Stimulated activated CD8-positive, alpha-beta memory T cell treated with anti-CD3 and anti-CD28 coated beads, Interleukin-15, amount 100 ng/mL, for 24 hours (primary cell): ENCODE measurements around the gene OR2M7.
"Not testable (repeated sequence)": the region's sequence is repeated elsewhere in the genome, so short reads cannot be mapped to it uniquely, and the experiment has no call there.

ENCODE experiments used
- DNase-seq: peaks from one replicate; pipeline ENCODE4 v3.0.0-alpha.2; 2020; ENCODE audit warnings: low read depth

OR2M7 gene, protein sequence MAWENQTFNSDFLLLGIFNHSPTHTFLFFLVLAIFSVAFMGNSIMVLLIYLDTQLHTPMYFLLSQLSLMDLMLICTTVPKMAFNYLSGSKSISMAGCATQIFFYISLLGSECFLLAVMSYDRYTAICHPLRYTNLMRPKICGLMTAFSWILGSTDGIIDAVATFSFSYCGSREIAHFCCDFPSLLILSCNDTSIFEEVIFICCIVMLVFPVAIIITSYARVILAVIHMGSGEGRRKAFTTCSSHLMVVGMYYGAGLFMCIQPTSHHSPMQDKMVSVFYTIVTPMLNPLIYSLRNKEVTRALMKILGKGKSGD

DNA sequence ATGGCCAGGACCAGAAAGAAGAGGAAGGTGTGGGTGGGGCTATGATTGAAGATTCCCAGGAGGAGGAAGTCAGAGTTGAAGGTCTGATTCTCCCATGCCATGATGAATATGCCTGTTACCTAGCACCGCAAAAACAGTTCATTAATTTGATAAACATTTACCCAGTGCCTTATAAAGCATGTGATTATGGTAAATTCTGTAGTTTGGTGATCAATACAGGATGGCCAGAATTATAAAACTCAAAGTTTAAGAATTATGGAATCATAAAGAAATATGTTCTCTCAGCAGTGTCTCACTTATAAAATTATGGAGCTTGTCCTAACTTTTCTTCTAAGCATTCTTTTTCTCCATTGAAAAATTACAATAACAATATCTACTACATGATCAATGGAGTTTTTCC lies at the start of gene OR2M7:
Gene OR2M7, minus strand, starts transcription at position 101 of the 400 bp plus-strand sequence. Its CDS starts 0 bp downstream, at position 101.
- DNase-seq = no peak

DNA sequence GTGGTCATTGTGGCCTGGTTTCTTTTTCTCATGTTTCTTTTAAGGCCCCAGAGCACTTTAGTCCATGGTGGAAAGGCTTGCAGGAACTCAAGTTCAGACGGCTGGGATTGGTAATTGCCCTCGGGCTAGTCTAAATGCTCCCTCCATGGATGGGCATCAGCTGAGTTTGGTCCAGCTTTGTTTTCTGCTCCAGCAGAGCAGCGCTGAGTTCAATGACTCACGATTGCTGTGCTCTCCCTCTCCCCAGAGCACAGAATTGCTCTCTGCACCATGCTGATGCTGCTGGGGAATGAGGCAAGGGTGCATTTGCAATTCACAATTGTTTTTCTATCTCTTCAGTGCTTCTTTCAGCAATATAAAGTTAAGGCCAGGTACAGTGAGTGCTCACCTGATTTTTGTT lies 49.4 kb upstream of the OR2M7 start:
- DNase-seq = no peak

DNA sequence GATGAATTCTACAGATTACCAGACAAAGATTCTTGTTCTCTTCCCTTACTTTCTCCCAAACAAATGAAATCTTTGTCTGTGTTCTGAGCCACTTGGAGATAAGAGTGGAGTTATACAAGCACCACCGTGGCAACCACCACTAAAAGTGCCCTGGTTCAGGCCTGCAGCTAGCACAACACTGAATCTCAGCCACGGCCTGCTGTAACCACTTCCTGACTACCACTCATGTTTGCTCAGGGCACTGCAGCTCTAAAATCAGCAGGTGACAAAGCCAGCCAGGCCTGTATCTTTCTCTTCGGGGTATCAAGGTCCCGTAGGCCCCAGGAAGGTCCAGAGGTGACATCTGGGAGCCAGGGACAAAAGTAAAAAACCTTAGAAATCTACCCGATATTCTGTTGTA lies 48.0 kb upstream of the OR2M7 start:
- DNase-seq = no peak

DNA sequence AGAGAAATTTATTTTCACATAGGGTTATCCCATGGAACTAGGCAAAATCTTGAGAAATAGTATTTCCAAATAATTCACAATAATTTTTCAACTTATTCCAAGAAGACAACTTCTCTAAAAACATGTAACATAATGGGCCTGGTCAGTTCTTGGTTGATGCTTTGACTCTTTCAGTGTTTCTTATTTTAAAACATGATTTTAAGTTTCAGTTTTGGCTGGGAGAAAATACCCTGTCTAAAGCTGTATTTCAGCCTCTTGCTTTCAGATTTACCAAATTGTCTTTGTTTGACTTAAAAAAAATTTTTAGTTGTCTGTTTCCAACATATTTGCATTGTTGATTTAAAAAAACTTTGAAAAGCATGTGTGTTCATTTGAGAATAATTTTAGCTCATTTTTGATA lies 42.2 kb upstream of the OR2M7 start:
- DNase-seq = no peak

DNA sequence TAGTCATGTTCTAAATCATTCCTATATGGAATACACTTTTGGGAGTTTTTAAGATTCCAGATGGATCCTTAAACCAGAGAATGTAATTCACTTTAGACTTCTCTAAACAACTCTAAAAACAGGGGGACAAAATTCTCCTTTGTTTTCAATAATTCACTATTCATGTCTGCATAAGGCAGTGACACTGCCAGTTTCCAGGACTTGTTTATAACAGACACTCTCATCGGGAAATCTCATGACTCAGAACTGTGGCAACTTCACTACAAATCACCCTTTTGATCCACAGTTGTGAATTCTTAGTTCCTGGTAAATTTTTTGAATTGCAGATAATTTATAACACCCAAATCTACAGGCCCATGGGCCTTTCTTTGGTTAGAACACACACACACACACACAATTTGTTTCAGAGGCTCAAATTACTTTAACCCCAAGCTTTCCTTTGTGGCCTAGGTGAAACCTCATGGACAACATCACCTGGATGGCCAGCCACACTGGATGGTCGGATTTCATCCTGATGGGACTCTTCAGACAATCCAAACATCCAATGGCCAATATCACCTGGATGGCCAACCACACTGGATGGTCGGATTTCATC lies 36.9 kb upstream of the OR2M7 start, which contains the start of gene OR2T4:
Gene OR2T4, plus strand, starts transcription at position 545 of the 595 bp plus-strand sequence. Its CDS starts 0 bp downstream, at position 545.
- no peak for DNase-seq

DNA sequence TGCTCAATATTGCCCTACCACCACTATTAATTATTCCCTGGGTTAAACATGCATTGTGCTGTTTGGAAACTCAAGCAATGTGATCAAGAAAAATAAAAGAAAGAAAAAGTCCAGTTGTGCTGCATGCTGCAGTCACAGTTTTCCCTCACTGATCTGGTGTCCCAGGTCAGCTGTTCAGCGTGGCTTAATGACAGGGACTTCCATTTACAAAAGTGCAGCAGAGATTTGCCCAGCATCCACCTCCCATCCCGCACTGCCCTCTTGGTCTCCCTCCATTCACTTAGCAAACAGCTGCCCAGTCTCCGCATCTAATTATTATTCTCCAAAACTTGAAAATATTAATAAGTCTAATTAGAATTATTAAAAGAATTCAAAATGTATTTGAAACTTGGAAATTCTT lies 35.0 kb upstream of the OR2M7 start:
- DNase-seq = no peak

DNA sequence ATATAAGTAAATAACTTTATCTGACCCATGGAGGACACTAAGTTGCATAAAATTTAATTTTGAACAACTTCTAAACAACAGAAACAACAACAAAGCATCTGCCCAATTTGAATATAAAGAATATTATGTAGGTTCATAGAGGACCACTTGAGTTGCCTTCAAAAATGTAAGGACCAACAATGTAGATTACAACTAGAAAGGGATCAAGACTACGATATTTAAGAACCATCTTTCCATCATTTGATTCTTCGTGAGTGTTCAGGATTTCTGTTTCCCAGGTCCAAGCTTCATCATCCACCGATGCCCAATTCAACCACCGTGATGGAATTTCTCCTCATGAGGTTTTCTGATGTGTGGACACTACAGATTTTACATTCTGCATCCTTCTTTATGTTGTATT lies 24.1 kb upstream of the OR2M7 start, which contains the start of gene OR14C36:
Gene OR14C36, plus strand, starts transcription at position 301 of the 400 bp plus-strand sequence. Its CDS starts 0 bp downstream, at position 301.
- DNase-seq = no peak

DNA sequence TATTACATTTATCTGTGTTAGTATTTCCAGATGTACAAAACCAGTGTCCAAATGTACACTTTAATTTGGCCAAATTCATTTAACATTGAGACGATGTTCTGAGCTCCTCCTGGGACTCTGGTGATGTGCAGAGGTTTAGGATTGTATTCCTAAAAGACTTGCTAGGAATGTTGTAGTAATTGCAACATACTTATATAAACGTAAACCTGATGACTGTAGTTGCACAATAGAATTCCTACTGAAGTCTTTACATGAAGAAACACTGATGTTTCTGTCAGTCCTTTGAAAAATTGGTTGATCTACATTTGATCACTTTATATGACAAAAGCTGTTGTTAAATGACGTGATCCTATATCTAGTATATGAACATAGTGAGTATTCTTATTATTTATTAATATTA lies 19.1 kb upstream of the OR2M7 start:
- DNase-seq = no peak

DNA sequence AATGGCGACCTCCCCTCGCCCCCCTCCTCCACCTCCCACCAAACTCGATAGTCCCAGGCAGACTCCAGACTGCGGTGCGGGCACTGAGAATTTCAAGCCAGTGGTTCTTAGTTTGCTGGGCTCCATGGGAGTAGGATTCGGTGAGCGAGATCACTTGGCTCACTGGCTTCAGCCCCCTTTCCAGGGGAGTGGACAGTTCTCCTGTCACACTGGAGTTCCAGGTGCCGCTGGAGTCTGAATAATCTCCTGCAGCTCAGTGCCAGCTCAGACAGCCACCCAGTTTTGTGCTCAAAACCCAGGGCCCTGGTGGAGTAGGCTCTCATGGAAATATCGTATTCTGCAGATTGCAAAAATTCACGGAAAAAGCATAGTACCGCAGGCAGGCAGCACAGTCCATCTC lies 7.6 kb downstream of the OR2M7 start:
- DNase-seq = no peak

DNA sequence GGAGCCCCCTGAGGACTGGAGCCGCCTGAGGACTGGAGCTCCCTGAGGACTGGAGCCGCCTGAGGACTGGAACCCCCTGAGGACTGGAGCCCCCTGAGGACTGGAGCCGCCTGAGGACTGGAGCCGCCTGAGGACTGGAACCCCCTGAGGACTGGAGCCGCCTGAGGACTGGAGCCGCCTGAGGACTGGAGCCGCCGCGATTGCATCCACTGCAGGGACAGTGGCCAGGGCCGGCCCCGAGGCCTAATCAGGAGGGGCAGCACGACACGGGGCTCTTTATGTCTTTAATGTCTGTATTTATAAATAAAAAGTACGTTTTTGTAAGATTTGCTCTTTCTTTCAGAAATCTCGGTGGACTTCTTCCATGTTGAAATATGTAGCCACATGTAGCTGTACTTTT lies 17.6 kb downstream of the OR2M7 start:
- DNase-seq = not testable (repeated sequence)

DNA sequence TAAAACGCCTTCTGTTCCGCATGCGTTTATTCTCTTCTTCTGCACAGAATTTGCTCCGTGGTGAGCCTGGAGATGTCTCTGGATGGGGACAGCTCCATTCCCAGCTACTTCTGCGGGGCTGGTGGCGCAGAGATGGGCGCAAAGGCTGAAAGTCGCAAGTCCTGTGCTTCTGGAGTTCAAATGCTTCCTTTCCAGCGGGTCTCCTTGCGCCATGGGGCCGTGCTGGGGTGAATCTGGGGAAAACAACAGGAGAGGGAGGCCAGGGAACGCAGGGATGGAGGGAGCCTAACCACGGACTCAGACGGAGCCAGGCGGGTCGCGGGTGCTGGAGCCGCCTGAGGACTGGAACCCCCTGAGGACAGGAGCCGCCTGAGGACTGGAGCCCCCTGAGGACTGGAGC lies 18.3 kb downstream of the OR2M7 start:
- DNase-seq = no peak

DNA sequence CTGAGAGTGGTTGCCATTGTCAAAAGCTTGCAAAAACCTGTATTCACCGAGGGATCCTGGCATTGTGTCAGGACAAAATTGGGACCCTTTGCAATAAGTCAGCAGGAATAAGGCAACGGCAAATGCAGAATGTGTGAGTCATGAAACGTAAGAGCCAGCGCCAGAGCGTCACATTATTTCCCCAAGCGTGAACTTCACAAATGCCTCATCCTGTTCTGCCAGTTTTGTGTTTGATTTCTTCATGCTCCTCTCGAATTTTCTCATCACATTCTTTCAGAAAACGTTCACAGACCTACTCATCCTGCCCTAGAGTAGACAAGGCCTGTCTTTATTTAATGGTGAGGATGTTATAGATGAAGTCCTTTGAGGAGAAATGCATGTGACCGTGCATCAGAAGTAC lies 18.7 kb downstream of the OR2M7 start:
- not testable (repeated sequence) for DNase-seq

DNA sequence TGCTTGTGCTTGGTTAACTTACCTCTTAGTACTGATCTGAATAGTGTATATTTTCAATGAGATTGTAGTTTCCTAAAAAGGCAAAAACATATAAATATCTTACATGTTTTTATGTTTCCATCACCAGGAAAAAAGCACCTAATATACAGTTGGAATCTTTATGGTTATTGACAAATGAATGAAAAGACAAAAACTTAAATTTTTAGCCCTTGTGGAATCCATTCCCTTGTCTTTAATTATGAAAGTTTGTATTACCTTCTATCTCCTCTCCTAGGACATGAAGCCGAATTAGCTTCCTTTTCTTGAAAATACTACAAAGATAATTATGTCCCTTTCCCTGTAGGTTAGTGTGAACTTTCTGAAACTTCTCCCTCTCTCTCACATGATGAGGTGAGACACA lies 21.0 kb downstream of the OR2M7 start, which contains the start of gene OR2T12:
Gene OR2T12, minus strand, starts transcription at position 101 of the 400 bp plus-strand sequence. CDS start 7,846 bp downstream, outside the sequence.
- DNase-seq = no peak

DNA sequence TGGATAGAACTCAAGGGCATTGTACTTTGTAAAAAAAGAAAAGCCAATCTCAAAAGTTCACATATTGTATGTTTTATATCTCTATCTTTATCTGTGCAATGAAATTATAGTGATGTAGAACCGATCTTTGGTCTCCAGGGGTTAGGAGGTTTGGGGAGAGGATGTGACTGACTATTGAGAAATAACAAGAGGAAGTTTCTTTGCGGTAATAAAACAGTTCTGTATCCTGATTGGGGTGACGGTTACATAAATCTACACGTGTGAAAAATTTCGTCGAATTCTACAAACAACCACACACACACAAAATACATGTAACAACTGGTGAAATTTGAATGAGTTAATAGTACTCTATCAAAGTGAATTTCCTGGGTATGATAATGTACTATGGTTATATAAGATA lies 36.0 kb downstream of the OR2M7 start:
- no peak for DNase-seq

DNA sequence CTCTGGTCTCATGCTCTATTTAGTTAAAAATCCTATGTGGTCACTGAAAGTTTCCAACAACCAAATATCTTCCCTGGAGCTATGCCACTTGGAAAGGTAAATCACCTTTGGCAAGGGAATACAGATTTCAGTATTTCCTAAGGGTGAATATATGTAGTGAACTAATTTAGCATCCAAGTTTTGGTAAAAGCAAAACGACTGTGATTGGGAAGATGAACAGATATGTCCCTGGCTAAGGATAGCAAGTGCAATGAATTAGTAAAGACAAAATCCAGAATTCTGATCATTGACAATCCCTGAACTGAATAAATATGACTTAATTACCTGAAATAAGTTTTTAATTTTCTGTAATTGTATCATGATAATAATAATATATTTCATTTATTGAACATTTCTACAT lies 46.5 kb downstream of the OR2M7 start, which contains the start of gene OR2T33:
Gene OR2T33, minus strand, starts transcription at position 101 of the 400 bp plus-strand sequence. CDS start 4,162 bp downstream, outside the sequence.
- DNase-seq = no peak
